AG09319 (cell line): ENCODE measurements around the gene BCKDHB.

Source experiments
- DNase-seq: peaks from one replicate; pipeline ENCODE4 v3.0.0-alpha.2; 2010; ENCODE audit warnings: low read depth; ENCODE audit errors: extremely low read depth
- CTCF ChIP-seq: IDR thresholded peaks from 2 replicates; pipeline ENCODE4 v1.5.1; 2011; ENCODE audit warnings: low read depth, mild to moderate bottlenecking, inconsistent platforms, low read length, moderate library complexity

The BCKDHB gene

GRCh38 chr6:80254716-80255115 lies 148.2 kb downstream of the BCKDHB start:
- DNase-seq, result no peak
- TF ChIP-seq CTCF, result no peak

GRCh38 chr6:80256691-80257090 lies 150.2 kb downstream of the BCKDHB start:
- DNase-seq, result no peak
- no peak for TF ChIP-seq CTCF

DNA sequence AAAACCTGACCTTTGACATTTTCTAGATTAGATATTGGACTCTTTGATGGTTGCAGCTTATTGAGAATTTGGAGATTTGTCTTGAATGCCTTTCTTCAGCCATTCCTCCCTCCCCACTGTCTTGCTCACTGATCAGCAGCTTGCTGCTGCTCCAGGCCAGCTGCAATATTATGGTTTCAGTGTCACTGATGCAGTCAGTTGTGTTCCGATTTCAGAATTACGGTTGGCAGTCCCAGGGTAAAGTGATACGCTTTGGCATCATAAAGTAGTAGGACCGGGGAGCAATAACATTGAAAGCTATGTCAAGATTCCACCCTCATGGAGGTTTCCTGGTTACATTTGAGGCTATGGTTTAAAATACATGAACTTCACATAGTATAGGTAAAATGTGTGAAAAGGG lies 152.6 kb downstream of the BCKDHB start:
- no peak for TF ChIP-seq CTCF
- DNase-seq, result no peak

DNA sequence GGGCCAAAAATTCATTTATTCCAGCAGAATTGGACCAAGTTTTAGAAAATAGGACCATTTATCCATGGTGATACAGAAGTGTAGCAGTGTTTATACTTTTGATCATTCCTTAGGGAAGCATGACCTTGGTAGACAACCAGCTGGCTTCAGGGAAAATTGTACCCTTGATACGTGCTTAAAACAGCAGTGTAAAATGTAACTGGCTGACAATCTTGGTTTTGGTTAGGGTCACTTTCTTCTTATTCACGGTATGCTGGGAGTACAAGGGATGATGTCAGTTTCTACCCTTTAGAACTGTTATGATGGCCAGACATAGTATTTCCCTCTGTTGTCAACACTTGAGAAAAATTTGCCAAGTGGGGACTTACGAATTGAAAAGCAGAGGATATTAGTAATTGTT lies 157.1 kb downstream of the BCKDHB start:
- DNase-seq, result no peak
- TF ChIP-seq CTCF, result no peak

GRCh38 chr6:80268865-80269730 lies 162.6 kb downstream of the BCKDHB start:
- no peak for TF ChIP-seq CTCF
- no peak for DNase-seq

GRCh38 chr6:80271074-80271473 lies 164.6 kb downstream of the BCKDHB start:
- no peak for DNase-seq
- no peak for TF ChIP-seq CTCF

DNA sequence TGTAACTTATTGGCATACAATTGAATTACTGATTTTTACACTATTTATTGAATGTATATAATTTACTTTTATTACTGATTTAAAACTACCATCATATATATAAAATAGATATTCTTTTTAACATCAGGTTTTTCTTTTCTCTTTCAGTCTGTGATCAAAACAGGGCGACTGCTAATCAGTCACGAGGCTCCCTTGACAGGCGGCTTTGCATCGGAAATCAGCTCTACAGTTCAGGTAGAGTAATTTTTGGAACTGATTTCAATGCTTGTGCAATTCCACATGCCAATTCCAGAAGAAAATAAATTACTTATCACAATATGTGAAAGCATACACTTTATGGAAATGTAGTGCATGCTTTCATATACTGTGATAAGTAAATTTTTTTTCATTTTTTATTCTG lies 166.5 kb downstream of the BCKDHB start:
- TF ChIP-seq CTCF, result no peak
- no peak for DNase-seq
